HG03064 (cell line): ENCODE data around the gene TEX101.

Experiments
- ATAC-seq: cut with Tn5 transposase; IDR thresholded peaks from one replicate; pipeline ENCODE4 v1.9.1; 2021; ENCODE audit warnings: low read depth; ENCODE audit not compliant: unreplicated experiment

The TEX101 gene

DNA sequence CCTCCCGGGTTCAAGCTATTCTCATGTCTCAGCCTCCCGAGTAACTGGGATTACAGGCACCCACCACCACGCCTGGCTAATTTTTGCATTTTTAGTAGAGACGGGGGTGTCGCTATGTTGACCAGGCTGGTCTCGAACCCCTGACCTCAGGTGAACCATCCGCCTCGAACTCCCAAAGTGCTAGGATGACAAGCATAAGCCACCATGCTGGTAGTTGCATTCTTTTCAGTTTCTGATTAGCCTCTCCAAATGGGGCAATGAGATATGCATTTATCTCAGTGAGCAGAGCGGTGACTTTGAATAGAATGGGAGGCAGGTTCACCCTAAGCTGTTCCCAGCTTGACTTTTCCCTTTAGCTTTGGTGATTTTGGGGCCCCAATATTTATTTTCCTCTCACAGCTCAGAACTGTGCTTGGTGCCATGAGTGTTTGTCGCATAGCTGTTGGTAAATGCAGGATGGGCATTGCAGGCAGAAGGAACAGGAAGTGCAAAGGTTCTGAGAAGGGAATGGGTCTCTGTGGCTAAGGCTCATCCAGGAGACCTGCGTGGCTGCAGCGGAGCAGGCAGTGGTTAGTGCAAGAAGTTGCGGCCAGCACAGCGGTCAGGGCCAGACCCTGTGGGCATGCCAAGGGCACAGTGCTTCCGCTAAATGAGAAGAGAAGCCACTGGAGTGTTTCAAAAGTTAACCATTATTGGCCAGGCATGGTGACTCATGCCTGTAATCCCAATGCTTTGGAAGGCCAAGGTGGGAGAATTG, 30.0 kb downstream of the TEX101 start:
- ATAC-seq: no peak

DNA sequence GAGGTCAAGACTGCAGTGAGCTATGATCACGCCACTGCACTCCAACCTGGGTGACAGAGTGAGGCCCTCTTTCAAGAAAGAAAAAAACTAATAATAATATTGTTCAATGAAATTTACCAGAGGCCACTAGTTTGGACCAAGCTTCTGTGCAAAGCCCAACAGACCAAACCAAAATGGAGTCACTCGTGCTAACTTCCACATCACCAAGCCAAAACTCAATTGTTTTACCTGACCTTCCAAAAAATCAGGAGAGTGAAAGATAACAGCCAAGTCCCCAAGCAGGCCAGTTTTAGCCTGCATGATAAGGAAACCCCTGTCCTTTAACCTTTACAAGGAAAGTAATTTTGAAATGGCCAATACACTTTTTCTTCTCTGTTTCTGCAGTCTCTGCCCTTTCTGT, 30.7 kb downstream of the TEX101 start:
- no peak for ATAC-seq

DNA sequence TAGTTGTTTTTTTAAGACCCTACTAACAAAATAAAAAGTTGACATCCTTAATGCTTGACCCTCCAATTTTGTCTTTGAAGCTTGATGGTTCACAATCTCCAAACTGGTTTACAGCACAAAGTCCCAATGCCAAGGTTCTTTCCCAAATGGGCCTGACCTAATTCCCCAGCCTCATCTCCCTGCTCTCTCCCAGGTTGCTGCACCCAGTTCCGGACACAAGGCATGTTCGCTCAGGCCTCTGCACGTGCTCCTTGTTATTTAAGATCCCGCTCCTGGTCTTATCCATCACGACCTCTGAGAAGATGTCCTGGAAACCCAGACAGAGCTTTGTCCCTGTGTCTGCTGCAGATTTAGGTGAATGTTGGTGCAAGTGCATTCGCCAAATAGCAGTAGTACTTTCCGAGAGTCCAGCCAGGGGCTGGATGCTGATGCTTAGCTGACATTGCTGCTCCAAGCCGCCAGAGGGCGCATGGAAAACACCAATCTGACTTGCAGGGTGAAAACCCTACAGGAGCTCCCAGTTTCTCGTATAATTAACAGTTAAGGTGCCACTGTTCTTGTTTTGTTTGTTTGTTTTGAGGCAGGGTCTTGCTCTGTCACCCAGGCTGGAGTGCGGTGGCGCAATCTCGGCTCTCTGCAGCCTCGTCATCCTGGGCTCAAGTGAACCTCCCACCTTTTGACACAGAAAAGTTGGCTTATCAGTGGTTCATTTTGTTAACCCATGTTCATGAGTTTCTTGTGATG, 32.2 kb downstream of the TEX101 start:
- ATAC-seq: no peak

DNA sequence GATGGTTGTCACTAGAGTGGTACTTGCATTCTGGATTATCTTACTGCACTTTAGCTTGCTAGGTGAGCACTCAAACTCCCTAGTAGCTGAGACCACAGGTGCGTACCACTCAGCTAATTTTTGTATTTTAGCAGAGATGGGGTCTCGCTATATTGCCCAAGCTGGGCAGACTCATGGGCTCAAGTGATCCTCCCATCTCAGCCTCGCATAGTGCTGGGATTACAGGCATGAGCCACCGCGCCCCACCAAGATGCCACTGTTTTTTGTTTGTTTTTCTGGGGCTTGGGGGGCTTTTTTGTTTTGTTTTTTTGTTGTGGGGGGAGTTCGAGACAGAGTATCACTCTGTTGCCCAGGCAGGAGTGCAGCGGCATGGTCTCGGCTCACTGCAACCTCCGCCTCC, 33.0 kb downstream of the TEX101 start:
- ATAC-seq: no peak

DNA sequence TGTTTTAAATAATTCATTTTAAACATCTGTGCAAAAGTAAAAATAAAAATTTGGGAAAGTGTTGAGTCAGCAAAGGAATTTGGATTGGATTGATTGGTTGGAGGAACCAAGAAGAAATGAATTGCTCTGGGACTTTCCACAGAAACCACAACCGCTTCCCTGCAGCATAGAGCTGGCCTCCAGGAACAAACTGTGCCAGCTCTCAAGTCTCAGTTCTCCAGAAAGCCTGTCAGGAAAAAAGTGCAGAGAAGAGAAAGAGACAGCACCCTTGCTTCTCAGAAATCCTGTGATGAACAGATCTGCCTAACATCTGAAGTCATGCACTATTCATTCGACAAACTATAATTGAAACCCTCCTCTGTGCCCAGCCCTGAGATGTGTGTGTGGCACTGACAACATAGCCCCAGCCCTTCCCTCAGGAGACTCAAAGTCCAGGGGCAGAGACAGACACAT, 35.9 kb downstream of the TEX101 start:
- ATAC-seq: no peak

DNA sequence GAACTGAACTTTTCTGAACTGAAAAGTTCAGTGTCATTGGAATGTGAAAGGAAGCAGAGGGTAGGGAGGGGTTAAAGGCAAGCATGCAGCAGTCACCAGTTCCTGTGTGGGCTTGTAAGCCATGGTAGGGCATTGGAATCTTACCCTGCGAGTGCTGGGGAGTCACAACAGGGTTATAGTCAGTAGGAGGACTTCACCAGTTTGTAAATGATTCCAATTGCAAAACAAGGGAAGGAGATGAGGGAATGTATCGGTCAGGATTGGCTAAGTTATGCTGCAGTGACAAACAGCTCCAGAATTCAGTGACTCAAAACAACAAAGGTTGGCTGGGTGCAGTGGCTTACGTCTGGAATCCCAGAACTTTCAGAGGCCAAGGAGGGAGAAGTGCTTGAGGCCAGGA, 37.9 kb downstream of the TEX101 start:
- ATAC-seq: no peak

DNA sequence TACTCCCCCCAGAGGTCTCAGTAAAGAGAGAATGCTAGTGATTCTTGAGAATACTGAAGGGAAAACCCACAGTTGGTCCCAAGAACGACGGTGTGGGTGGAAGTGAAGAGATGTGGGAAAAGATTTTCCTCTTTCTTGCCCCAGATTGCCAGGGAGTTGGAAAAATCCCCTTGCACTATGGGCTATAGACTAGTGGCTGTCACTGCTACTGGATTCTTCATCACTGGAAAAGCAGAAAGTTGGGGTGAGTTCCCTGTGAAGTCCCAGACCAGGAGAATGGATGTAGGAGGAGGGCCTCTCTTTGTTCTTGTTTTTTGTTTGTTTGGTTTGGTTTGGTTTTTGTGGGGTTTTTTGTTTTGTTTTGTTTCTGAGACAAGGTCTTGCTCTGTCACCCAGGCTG, 39.3 kb downstream of the TEX101 start:
- no peak for ATAC-seq

DNA sequence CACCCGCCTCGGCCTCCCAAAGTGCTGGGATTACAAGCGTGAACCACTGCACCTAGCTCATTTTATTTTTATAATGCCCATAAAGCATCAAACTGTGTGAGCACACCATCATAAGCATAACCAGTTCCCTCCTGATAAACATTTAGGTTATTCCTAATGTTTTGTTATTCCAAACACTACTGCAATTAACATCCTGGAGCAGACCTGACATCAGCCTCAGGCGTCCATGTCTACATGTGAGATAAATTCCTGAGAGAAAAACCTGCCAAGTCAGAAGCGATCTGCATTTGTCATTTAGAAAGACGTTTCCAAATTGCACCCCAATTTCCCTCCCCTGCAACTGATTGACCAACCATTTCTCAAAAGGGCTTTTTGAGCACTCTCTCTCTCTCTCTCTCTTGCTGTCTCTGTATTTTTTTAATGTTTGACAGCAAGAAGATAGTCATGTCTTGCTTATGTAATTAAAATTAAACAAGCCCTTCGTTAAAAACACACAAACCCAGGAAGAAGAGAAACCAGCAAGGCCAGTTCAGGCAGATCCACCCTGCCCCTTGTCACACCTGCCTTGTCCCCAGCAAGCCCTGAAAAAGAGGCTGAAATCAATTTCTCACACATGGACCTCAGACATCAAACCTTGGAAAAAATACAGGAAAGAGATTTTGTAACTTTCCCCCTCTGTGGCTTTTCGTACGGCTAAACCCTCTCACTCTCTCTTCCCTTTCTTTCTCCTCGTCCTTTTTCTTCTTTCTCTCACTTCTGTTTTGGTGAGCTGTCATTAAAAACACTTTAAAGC, 40.8 kb downstream of the TEX101 start:
- no peak for ATAC-seq

DNA sequence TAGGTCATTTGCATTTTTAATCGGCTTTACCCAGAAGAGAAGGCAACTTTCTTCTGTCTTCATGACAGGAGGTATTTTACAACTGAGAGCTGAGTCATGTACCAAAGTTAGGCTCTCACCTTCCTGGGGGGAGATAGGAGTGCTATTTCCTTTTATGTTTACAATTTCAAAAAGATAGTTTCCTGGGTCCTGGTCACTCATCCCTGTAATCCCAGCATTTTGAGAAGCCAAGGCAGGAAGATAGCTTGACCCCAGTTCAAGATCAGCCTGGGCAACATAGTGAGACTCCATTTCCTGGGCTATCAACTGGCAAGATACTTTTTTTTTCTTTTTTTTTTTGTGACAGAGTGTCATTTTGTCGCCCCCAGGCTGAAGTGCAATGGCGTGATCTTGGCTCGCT, 43.1 kb downstream of the TEX101 start:
- no peak for ATAC-seq

DNA sequence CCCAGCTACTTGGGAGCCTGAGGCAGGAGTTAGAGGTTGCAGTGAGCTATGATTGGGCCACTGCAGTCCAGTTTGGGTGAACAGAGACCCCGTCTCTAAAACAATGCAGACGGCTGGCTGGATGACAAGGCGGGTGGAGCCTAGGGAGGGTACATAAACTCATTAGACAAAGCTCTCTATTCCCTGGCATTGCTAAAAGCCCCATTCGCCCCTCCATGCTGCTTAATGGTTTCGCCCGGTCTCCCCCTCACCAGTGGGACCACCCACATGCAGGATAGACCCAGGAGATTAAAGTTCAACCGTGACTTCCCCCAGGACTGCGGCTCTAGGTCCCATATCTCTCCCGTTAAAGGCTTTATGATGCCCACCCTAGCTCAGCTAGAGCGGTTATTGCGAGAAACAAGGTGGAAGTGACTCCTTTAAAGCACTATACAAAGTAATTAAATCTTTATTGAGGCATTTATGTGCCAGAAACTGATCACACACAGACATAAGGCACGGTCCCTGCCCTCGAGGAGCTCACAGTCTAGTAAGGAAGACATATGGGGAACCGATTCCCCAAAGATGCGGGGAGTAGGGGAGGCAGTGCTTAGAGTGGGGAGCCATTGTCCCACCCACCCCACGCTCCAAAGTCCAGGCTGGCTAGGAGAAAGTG, 45.8 kb downstream of the TEX101 start:
- no peak for ATAC-seq

DNA sequence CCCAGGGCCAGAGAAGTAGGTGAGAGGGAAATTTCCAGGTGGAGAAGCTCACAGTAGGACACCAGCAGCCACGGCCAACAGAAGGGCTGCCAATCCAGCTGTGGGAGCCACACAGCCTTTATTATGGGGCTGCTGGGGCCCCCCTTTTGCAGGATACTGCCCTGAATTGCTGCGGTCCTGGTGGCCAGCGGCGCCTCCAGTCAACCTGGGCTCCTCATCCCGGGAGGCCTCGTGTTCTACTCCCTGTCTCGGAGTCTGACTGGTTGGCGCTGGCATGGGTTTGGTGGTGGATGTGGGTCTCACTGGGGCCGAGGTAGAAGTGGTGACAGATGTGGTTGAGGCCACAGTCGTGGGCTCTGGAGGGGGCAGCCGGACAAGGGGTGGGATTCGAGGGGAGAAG, 46.6 kb downstream of the TEX101 start:
- no peak for ATAC-seq

DNA sequence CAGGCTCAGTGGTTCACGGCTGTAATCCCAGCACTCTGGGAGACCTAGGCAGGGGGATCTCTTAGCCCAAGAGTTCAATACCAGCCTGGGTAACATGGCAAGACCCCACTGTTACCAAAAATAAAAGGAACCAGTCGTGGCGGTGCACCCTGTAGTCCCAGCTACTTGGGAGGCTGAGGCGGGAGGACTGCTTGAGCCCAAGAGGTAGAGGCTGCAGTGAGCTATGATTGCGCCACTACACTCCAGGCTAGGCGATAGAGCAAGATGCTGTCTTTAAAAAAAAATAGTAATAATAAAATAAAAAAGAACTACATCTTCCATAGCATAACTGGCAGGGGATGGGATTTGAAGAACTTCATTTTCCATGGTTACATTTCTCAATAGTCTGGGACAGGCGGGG, 47.7 kb downstream of the TEX101 start:
- no peak for ATAC-seq

DNA sequence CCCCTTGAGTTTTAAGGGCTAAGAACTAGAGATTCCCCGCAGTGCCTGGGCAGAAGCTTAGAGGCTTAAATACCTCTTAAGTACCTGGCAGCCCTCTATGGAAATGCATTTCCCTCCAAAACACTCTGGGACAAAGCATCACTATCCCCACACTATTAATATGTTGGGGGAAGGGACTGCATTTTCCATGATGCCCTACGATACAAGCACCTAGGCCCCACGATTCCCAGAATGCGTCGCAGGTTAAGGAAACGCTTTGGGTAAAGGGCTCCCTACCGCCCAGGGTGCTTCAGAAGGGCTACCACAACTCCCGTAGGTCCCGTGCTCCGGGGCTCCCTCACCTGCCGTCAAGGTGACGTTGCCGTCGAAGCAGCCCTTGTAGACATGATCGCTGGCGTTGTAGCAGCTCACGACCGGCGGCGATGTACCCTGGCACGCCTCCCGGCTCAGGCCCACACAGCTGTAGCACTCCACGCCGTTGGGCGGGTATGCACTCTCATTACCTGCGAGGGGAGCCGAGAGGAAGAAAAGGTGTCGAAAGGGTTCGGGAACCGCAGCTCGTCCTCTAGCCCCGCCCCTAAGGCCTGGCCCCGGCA, 48.2 kb downstream of the TEX101 start:
- no peak for ATAC-seq

DNA sequence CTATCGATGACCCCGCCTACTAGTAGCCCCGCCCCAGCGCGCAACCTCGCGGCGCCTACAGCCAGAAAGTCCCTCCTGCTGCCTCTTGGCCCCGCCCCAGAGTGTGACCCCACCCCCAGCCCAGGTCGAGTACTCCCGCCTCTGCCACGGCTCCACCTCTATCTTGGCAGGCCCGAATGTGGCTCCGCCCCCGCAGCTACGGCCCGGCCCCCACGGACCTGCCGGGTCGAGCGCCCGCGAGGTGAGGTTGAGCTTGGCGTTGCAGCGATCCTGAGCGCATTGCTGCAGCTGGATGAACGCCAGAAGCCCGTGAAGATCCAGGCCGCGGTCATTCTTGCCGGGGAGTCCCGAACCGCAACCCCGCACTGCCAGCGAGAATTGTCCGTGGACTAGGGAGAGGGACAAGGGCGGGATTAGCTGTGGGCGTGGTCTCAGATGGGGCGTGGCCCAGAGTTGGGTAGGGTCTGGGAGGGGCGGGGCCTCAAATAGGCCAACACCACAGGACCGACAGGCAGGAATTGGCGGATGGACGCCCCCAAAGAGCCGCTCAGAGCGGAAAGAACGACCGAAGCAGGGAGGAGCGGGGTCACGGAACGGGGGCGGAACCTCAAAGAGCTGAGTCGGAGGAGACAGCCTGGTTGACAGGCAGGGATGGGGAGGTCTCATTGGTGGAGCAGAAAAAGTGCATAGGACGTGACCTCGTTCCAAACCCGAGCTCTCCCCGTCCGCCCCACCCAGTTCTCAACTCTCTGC, 48.9 kb downstream of the TEX101 start:
- peak; percentile 70 for ATAC-seq

DNA sequence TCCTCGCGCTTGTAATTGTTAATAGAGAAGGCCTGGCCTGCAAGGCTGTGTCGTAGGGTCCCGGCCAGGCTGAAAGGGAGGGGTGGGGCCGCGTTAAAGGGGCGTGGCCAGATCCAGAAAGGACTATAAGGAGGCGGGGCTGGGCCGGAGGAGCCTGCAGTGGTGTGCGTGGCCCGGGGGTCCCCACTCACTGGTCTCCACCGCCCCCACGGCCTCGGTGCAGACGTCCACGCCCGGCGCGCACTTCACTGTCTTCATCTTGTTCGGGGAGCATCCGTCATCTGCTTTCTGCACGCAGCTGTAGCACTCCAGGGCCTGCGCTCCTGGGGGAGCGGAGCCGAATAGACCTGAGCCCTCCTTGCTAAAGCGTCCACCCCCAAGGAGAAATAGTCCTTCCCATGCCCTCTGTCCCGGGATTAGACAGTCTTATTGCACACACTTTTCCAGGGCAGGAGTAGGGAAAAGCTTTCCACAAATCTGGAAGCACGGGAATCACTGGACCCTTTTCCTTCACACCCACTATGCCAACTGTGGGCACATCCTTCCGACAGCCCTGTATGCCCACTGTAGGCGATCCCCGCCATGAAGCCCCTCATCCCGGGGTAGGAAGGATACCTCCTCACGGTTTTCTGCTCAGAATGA, 49.6 kb downstream of the TEX101 start:
- ATAC-seq: peak; percentile 43

DNA sequence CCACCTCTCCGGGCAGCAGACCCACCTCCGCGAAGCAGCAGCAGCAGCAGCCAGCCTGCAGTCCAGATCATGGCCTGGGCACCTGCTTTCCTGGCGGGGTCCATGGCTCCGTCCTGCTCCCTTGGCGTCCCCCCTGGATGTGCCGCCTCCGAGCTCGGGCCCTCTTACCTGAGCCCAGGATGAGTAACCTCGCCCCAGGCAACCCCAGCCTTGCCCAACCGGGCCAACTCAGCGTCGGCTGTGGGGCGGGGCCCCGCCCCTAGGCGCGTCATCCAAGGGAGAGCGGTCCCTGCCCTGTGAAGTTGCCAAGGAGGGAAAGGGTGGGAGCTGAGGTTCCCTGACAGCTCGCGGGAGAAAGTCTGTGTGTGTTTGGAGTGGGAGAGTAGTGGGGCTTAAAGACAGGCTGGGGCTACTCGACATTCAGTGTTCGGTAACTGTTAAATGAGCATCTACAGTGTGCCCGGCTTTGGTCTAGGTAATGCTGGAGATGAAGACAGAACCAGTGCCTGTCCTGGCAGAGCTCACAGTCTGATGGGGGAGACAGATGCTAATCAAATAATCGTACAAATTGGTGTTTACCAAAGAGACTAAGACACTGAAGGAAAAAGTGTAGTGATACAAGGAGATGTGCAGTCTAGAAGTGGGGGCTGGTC, 50.9 kb downstream of the TEX101 start, which contains the start of gene LYPD3:
TSS of gene LYPD3 (minus strand) at position 141 of the 653 bp plus-strand sequence. CDS start at position 104, 37 bp downstream.
- ATAC-seq: no peak

DNA sequence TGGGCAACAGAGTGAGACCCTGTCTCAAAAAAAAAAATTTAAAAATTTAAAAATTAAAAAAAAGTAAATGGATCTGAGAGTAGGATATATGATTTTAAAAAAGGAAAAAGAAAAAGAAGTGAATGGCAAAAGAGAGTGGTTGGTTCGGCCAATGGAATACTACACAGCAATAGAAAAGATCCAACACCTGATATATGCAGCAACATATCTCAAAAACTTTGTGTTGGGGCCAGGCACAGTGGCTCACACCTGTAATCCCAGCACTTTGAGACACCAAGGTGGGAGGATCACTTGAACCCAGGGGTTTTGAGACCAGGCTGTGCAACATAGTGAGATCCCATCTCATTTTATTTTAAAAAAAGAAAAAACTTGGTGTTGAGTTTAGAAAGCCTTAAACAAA, 52.1 kb downstream of the TEX101 start:
- ATAC-seq: no peak

DNA sequence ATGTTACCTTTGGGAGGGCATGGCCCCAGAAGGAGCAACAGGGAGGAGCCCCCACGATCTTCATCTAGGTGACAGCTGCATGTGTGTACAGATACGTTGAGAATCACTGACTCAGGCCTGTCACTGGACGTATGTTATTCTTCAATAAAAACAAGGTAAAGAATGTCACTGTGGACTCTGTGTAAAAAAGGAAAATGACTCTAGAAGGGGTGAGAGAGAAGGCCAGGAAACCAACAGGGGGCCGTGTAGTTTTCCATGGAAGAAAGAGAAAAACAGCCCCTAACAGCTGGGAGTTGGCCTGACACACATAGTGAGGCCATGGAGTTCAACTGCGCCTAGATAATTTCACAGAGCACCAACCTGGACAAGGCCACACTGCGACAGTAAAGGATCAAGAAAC, 52.6 kb downstream of the TEX101 start:
- no peak for ATAC-seq

DNA sequence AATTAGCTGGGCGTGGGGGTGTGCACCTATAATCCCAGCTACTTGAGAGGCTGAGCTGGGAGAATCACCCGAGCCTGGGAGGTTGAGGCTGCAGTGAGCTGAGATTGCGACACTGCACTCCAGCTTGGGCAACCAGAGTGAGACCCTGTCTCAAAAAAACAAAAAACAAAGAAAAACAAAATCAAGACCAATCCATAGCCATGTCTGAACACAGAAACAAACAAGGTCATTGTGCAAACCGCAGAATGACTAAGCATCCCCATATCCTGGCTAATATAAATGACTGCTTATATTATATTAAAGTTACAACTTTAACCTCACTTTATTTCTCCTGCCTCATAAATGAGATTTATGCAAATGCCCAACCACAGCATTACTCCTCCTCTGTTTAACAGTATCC, 53.0 kb downstream of the TEX101 start:
- no peak for ATAC-seq
